Hepatocyte (in vitro differentiated cells): ENCODE measurements around the gene ZMAT5.

ENCODE experiments used
- CTCF ChIP-seq: fragments of 200-600 bp; sonication (generic); IDR thresholded peaks from 2 replicates; pipeline ENCODE4 v1.5.1; 2016; ENCODE audit warnings: antibody characterized with exemption, mild to moderate bottlenecking; ENCODE audit not compliant: poor library complexity
- EZH2 ChIP-seq: fragments of 200-600 bp; sonication (generic); IDR thresholded peaks from 2 replicates; pipeline ENCODE4 v1.6.1; 2016; ENCODE audit warnings: antibody characterized with exemption, mild to moderate bottlenecking, borderline replicate concordance
- EZH2phosphoT487 ChIP-seq: fragments of 200-600 bp; sonication (generic); IDR thresholded peaks from one replicate; pipeline ENCODE4 v1.6.1; 2018; ENCODE audit warnings: antibody characterized with exemption, mild to moderate bottlenecking, low read depth, moderate library complexity; ENCODE audit not compliant: unreplicated experiment, severe bottlenecking

GRCh38 chr22:29684244-29684643 is 82.6 kb downstream of the ZMAT5 start:
- TF ChIP-seq EZH2 (no peak), EZH2phosphoT487 (no peak), CTCF (no peak)
